H1 (cell line): ENCODE results near the gene GALNT5. TPM values are rescaled to one million over a fixed set of nuclear protein-coding genes. Genes with fewer than 3 reads are reported as not detected.

Experiments used
- CTCF ChIA-PET: fragments of 300-600 bp; sonication (Branson Sonifier 250); formaldehyde crosslinking; loops from one replicate; lab custom pipeline; 2021; ENCODE audit not compliant: partially characterized antibody; lab: Charles Lee
- POLR2A ChIA-PET: fragments of 300-600 bp; sonication (Branson Sonifier 250); formaldehyde crosslinking; loops from one replicate; lab custom pipeline; 2021; ENCODE audit warnings: inconsistent platforms; ENCODE audit not compliant: partially characterized antibody; lab: Charles Lee
- DNase-seq, 2 experiments: peaks; one replicate each; pipeline versions ENCODE4 v3.0.0 to v3.0.0-alpha.2; 2010 to 2022; ENCODE audit warnings: low spot score in 2 of 2, low read depth in 1 of 2, mixed read lengths in 1 of 2
- FAIRE-seq: peaks from 2 replicates; lab custom pipeline; 2011; peaks lifted over from hg19 to GRCh38; lab: Jason Lieb, UNC
- H2AFZ ChIP-seq: 2 replicates; pipeline ENCODE4 v1.8.1; 2012; ENCODE audit warnings: low read length, inconsistent platforms
- H2AK5ac ChIP-seq: 2 replicates; pipeline ENCODE4 v1.6.1; 2013; ENCODE audit warnings: low read depth, low read length
- H2BK120ac ChIP-seq: replicated peaks from 2 replicates; pipeline ENCODE3; 2013; ENCODE audit warnings: low read depth, low read length, inconsistent platforms
- H2BK12ac ChIP-seq: 2 replicates; pipeline ENCODE4 v1.6.1; 2013; ENCODE audit warnings: low read depth, low read length
- H2BK15ac ChIP-seq: 2 replicates; pipeline ENCODE4 v1.6.1; 2013; ENCODE audit warnings: low read length
- H2BK20ac ChIP-seq: 2 replicates; pipeline ENCODE4 v1.6.1; 2013; ENCODE audit warnings: low read length
- H2BK5ac ChIP-seq: 2 replicates; pipeline ENCODE4 v1.6.1; 2013; ENCODE audit warnings: low read depth, low read length
- H3K14ac ChIP-seq: 2 replicates; pipeline ENCODE4 v1.6.1; 2013; ENCODE audit warnings: inconsistent platforms; ENCODE audit not compliant: insufficient read length
- H3K18ac ChIP-seq: 2 replicates; pipeline ENCODE4 v1.6.1; 2013; ENCODE audit warnings: low read length; ENCODE audit errors: extremely low read depth
- H3K23ac ChIP-seq: 2 replicates; pipeline ENCODE4 v1.6.1; 2013; ENCODE audit warnings: inconsistent platforms; ENCODE audit not compliant: insufficient read length
- H3K23me2 ChIP-seq: 2 replicates; pipeline ENCODE4 v1.6.1; 2013; ENCODE audit warnings: low read depth, low read length
- H3K27ac ChIP-seq: 2 replicates; pipeline ENCODE4 v1.6.1; 2011; ENCODE audit warnings: low read depth, low read length, inconsistent platforms
- H3K27me3 ChIP-seq, 4 experiments: replicated peaks in 1 of 4; 1 replicate in 1 of 4; 2 replicates in 3 of 4; pipeline versions ENCODE4 v1.6.1 to v1.8.1; 2011 to 2013; ENCODE audit warnings: low read length in 3 of 4, mild to moderate bottlenecking in 3 of 4, inconsistent platforms in 2 of 4, mixed read lengths in 2 of 4, moderate library complexity in 1 of 4; ENCODE audit not compliant: control insufficient read depth in 3 of 4, insufficient read depth in 3 of 4; ENCODE audit errors: extremely low read depth in 1 of 4
- H3K36me3 ChIP-seq, 4 experiments: 2 replicates each; pipeline versions ENCODE4 v1.6.1 to v1.8.1; 2011 to 2013; ENCODE audit warnings: mild to moderate bottlenecking in 4 of 4, low read length in 3 of 4, moderate library complexity in 2 of 4, control low read depth in 1 of 4, inconsistent platforms in 1 of 4; ENCODE audit not compliant: insufficient read depth in 4 of 4, control insufficient read depth in 2 of 4
- H3K4ac ChIP-seq: replicated peaks from 2 replicates; pipeline ENCODE3; 2013; ENCODE audit warnings: low read length, low read depth, mixed read lengths, inconsistent platforms; ENCODE audit not compliant: insufficient read length
- H3K4me1 ChIP-seq, 4 experiments: replicated peaks in 1 of 4; 1 replicate in 1 of 4; 2 replicates in 3 of 4; pipeline versions ENCODE4 v1.6.1 to v1.8.1; 2011 to 2013; ENCODE audit warnings: low read length in 3 of 4, inconsistent platforms in 2 of 4, mixed read lengths in 1 of 4; ENCODE audit not compliant: insufficient read depth in 4 of 4, control insufficient read depth in 3 of 4
- H3K4me2 ChIP-seq, 2 experiments: 2 replicates each; pipeline versions ENCODE4 v1.6.1 to v1.8.1; 2011 to 2013; ENCODE audit warnings: low read depth in 2 of 2, low read length in 2 of 2, control low read depth in 1 of 2, inconsistent platforms in 1 of 2, mild to moderate bottlenecking in 1 of 2; ENCODE audit not compliant: insufficient read depth in 1 of 2
- H3K4me3 ChIP-seq, 4 experiments: fragments of 200-600, 300-600 bp in 1 of 4; sonication (generic), shearing (Covaris generic), sonication (Bioruptor Twin) in 1 of 4; 2 replicates each; pipeline versions ENCODE4 v1.5.1 to v1.8.1; 2011 to 2016; ENCODE audit warnings: low read length in 4 of 4, low read depth in 3 of 4, control low read depth in 2 of 4, inconsistent platforms in 2 of 4, mild to moderate bottlenecking in 2 of 4, mixed read lengths in 1 of 4, moderate library complexity in 1 of 4; ENCODE audit not compliant: insufficient read depth in 2 of 4; ENCODE audit errors: extremely low read depth in 1 of 4
- H3K56ac ChIP-seq: replicated peaks from 2 replicates; pipeline ENCODE3; 2013; ENCODE audit warnings: low read depth, mild to moderate bottlenecking, mixed read lengths, low read length, inconsistent platforms; ENCODE audit not compliant: insufficient read length
- H3K79me1 ChIP-seq: 2 replicates; pipeline ENCODE4 v1.6.1; 2013; ENCODE audit warnings: low read depth, low read length, control low read depth
- H3K79me2 ChIP-seq, 2 experiments: 2 replicates each; pipeline versions ENCODE4 v1.6.1 to v1.8.1; 2012 to 2013; ENCODE audit warnings: low read length in 2 of 2, mild to moderate bottlenecking in 2 of 2, inconsistent platforms in 1 of 2; ENCODE audit not compliant: insufficient read depth in 2 of 2, control insufficient read depth in 1 of 2
- H3K9ac ChIP-seq, 4 experiments: replicated peaks in 1 of 4; 1 replicate in 1 of 4; 2 replicates in 3 of 4; pipeline versions ENCODE4 v1.6.1 to v1.8.1; 2011 to 2013; ENCODE audit warnings: low read depth in 3 of 4, low read length in 3 of 4, control low read depth in 2 of 4, mild to moderate bottlenecking in 2 of 4, moderate library complexity in 2 of 4, inconsistent platforms in 1 of 4; ENCODE audit errors: extremely low read depth in 1 of 4
- H3K9me3 ChIP-seq, 2 experiments: 2 replicates each; pipeline versions ENCODE4 v1.6.1 to v1.8.1; 2012 to 2013; ENCODE audit warnings: mild to moderate bottlenecking in 2 of 2, moderate library complexity in 2 of 2, control low read depth in 1 of 2, inconsistent platforms in 1 of 2, low read depth in 1 of 2, low read length in 1 of 2, mixed read lengths in 1 of 2; ENCODE audit not compliant: insufficient read depth in 2 of 2
- H4K20me1 ChIP-seq, 2 experiments: replicated peaks in 1 of 2; 2 replicates each; pipeline versions ENCODE3 to v1.8.1; 2011 to 2013; ENCODE audit warnings: inconsistent platforms in 2 of 2, low read length in 2 of 2, mild to moderate bottlenecking in 1 of 2; ENCODE audit not compliant: insufficient read depth in 2 of 2, control insufficient read depth in 1 of 2
- H4K5ac ChIP-seq: 2 replicates; pipeline ENCODE4 v1.6.1; 2013; ENCODE audit warnings: low read length, low read depth, mixed read lengths, inconsistent platforms; ENCODE audit not compliant: insufficient read length
- H4K8ac ChIP-seq: 2 replicates; pipeline ENCODE4 v1.8.0; 2013; ENCODE audit warnings: mild to moderate bottlenecking, moderate library complexity, low read length, inconsistent platforms; ENCODE audit not compliant: insufficient read depth; ENCODE audit errors: extremely low read depth
- H4K91ac ChIP-seq: replicated peaks from 2 replicates; pipeline ENCODE3; 2013; ENCODE audit warnings: low read length, mixed read lengths, inconsistent platforms; ENCODE audit not compliant: insufficient read length
- CREB1 ChIP-seq: IDR thresholded peaks from 2 replicates; pipeline ENCODE4 v1.6.1; 2012; ENCODE audit warnings: inconsistent platforms
- GABPA ChIP-seq: IDR thresholded peaks from 2 replicates; pipeline ENCODE4 v1.6.1; 2011; ENCODE audit warnings: mild to moderate bottlenecking, low read length, moderate library complexity, borderline replicate concordance; ENCODE audit not compliant: insufficient read depth
- HDAC6 ChIP-seq: IDR thresholded peaks from one replicate; pipeline ENCODE4 v1.7.1; 2012; ENCODE audit warnings: low read depth, mild to moderate bottlenecking, inconsistent platforms, low read length, moderate library complexity
- KDM5A ChIP-seq: fragments of 200-600 bp; IDR thresholded peaks from 2 replicates; pipeline ENCODE4 v1.7.1; 2012; ENCODE audit warnings: mild to moderate bottlenecking, low read length, inconsistent platforms, mixed read lengths
- RAD21 ChIP-seq, 2 experiments: IDR thresholded peaks in 1 of 2; conservative IDR thresholded peaks in 1 of 2; 2 replicates each; pipeline ENCODE4 v1.6.1; 2011; ENCODE audit warnings: low read depth in 2 of 2, low read length in 2 of 2, improper control_type of control experiment in 1 of 2, inconsistent platforms in 1 of 2, mild to moderate bottlenecking in 1 of 2, moderate library complexity in 1 of 2
- RNF2 ChIP-seq: fragments of 200-900, 300-1000 bp; sonication (generic); IDR thresholded peaks from 2 replicates; pipeline ENCODE4 v1.7.1; 2016; ENCODE audit warnings: borderline replicate concordance, low read depth, mild to moderate bottlenecking, antibody characterized with exemption, low read length; ENCODE audit not compliant: poor library complexity, severe bottlenecking; ENCODE audit errors: missing control alignments
- SAP30 ChIP-seq: fragments of 300-600 bp; sonication (generic); IDR thresholded peaks from 2 replicates; pipeline ENCODE4 v1.7.1; 2012; ENCODE audit warnings: low read length, moderate library complexity, mild to moderate bottlenecking, inconsistent platforms; ENCODE audit not compliant: insufficient read depth, insufficient replicate concordance
- SIX5 ChIP-seq: IDR thresholded peaks from 2 replicates; pipeline ENCODE4 v1.6.1; 2011; ENCODE audit warnings: mild to moderate bottlenecking, low read depth, low read length
- SP1 ChIP-seq: IDR thresholded peaks from 2 replicates; pipeline ENCODE4 v1.6.1; 2011; ENCODE audit warnings: low read depth, low read length
- TAF1 ChIP-seq: IDR thresholded peaks from 2 replicates; pipeline ENCODE4 v1.6.1; 2011; ENCODE audit warnings: mild to moderate bottlenecking, low read depth, low read length
- WGBS, 2 experiments: shearing (Covaris generic) in 1 of 2; methylation state at CpG; one replicate each; pipeline versions ENCODE4 v1.1.6 to v1.1.7; 2013 to 2015; ENCODE audit warnings: low lambda C conversion rate in 2 of 2, mixed read lengths in 2 of 2, inconsistent platforms in 1 of 2, low coverage in 1 of 2, missing lambda C conversion rate in 1 of 2; ENCODE audit not compliant: insufficient replicate concordance in 2 of 2, insufficient coverage in 1 of 2, insufficient read length in 1 of 2; ENCODE audit errors: extremely low coverage in 1 of 2, missing lambda C conversion rate in 1 of 2; 5-methylcytosine and 5-hydroxymethylcytosine counted together
- polyA plus RNA-seq, 7 experiments: library from polyadenylated mRNA; depleted of rRNA in 3 of 7; stranded (reverse) in 5 of 7; unstranded in 2 of 7; fragments of >200 nt in 5 of 7; fragments of 200-250 nt in 2 of 7; gene quantifications; 1 replicate in 5 of 7; 2 replicates in 1 of 7; 4 replicates in 1 of 7; pipeline versions ENCODE4 v1.2.1 to v1.2.3, GENCODE V29; 2011 to 2013; ENCODE audit warnings: missing spikeins in 2 of 7, mixed read lengths in 2 of 7
- total RNA-seq: library from RNA; stranded (reverse); fragmentation: NEBNext Ultra II Directional; extraction: Animal tissue kit (Norgen Biotek cat#: 25700); gene quantifications from 2 replicates; pipeline ENCODE4 v1.2.1, GENCODE V29; 2021
- TF ChIP-seq, protein P1 (sequence below): IDR thresholded peaks from 2 replicates; pipeline ENCODE4 v1.6.1; 2011; ENCODE audit warnings: low read depth, mild to moderate bottlenecking, low read length; ENCODE audit not compliant: insufficient read depth
- TF ChIP-seq, protein P2 (sequence below): IDR thresholded peaks from 2 replicates; pipeline ENCODE4 v1.6.1; 2012; ENCODE audit warnings: inconsistent platforms

The GALNT5 gene
- total and polyA plus RNA-seq, 2 of the 8 experiments (the other 6 are each of a cell fraction or from before 2014, with no cell fraction given) = 0.02 to 0.06 TPM

DNA sequence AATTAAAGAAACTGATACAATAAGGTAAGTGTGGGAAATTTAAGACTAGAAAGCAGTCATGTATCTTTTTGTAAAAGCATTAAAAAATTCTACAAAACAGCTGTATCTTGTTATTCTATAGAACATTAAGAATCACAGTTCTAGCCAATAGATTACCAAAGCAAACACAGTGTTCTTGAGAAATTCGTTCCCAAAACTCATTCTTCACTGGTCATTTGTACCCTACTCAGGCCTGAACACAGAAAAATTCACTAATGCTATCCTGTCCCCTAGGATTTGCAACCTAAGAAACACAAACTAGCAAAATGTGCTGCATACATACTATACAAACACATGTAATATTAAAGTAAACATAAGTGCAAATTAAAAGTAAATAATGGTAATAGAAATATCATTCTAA lies 39.0 kb downstream of the GALNT5 start:
- H3K4me2 ChIP-seq = no peak overlapping the region
- CTCF ChIA-PET = interaction anchor here (1.4 to 12.2 kb wide), 4 partner anchors 9 to 115 kb away, joined by 3 to 299 read pairs (median 7); partner anchors contain the start of gene ERMN
- no peak overlapping the region for H3K14ac ChIP-seq
- FAIRE-seq = no peak
- H3K18ac ChIP-seq = no peak overlapping the region
- no peaks in the 10 kb centered on the region for H4K20me1 ChIP-seq
- H3K79me2 ChIP-seq = no peaks in the 10 kb centered on the region
- H2BK15ac ChIP-seq = no peak overlapping the region
- H2BK5ac ChIP-seq = no peak overlapping the region
- no peaks in the 10 kb centered on the region for H3K79me1 ChIP-seq
- no peak overlapping the region for H3K4ac ChIP-seq
- TF ChIP-seq SAP30 = no peak
- no peak for TF ChIP-seq SIX5
- TF ChIP-seq CREB1 = no peak
- no peak for TF ChIP-seq HDAC6
- no peak for TF ChIP-seq GABPA
- TF ChIP-seq RNF2 = no peak
- no peak for TF ChIP-seq SP1
- TF ChIP-seq, protein P1, sequence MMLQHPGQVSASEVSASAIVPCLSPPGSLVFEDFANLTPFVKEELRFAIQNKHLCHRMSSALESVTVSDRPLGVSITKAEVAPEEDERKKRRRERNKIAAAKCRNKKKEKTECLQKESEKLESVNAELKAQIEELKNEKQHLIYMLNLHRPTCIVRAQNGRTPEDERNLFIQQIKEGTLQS = no peak
- TF ChIP-seq RAD21 (IDR thresholded peaks at IDR 0.05 in 1 of 2, conservative IDR thresholded peaks at IDR 0.05 in 1 of 2; ENCODE audit: low read depth in 2 of 2, low read length in 2 of 2) = no peak
- TF ChIP-seq TAF1 = no peak
- TF ChIP-seq, protein P2, sequence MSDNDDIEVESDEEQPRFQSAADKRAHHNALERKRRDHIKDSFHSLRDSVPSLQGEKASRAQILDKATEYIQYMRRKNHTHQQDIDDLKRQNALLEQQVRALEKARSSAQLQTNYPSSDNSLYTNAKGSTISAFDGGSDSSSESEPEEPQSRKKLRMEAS = no peak
- TF ChIP-seq KDM5A = no peak
- TF ChIP-seq, all 59 proteins: peak for 0
- Histone ChIP-seq H4K5ac (no peak overlapping the region), H3K56ac (no peak overlapping the region), H3K27me3 (no peaks in the 10 kb centered on the region), H3K23me2 (no peaks in the 10 kb centered on the region), H2BK20ac (no peak overlapping the region), H2BK120ac (no peak overlapping the region), H4K91ac (no peak overlapping the region), H3K27ac (no peak overlapping the region), H4K8ac (no peak overlapping the region), H3K23ac (no peak overlapping the region), H3K9me3 (no peaks in the 10 kb centered on the region), H3K36me3 (no peaks in the 10 kb centered on the region), H2AFZ (no peak overlapping the region), H3K4me1 (peaks cover 0 to 2% (median 0%) of the 10 kb centered on the region in 4 experiments; a peak in 1 of 7 replicates), H2AK5ac (no peak overlapping the region), H3K9ac (no peak overlapping the region), H2BK12ac (no peak overlapping the region), H3K4me3 (no peak overlapping the region)
- POLR2A ChIA-PET = no interaction called here
- 100% methylated on average over 1 of the region's 1 CpG; no CpG with 5 or more reads in 1 of the 2 experiments for WGBS, 2 experiments
- no peak for DNase-seq
